ENCODE measurements around the gene USP32.
A peak's percentile ranks its signal among the peaks of the same experiment; 100 is the strongest.

USP32 gene

DNA sequence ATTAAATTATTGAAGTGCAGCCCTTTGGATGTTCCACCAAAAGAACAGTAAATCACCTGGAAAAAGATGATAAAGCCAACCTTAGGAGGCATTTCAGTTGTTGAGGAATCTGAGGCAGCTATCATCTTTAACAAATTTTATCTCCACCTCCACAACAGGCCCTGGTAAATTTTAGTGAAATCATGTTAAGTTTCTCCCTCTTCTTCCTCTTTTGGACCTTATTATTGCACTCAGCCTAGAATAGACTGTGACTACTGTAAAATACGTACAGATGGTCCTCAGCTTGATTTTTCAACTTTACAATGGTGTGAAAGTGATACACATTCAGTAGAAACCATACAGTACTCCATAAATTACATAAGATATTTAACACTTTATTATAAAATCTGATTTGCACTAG lies 90.3 kb downstream of the USP32 start:
- no peak for DNase-seq (ENCODE audit: low spot score)

DNA sequence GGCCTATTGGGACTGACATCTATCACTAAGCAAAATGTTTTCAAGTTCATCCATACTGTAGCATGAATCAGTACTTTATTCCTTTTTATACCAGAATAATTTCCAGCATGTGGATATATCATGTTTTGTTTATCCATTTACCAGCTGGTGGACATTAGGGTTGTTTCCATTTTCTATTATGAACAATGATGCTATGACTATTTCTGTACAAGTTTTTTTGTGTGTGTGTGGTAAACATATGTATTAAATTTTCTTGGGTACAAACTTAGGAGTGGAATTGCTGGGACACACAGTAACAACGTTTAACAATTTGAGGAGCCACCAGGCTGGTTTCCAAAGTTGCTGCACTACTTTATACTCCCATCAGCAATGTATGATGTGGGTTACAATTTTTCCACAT lies 91.0 kb downstream of the USP32 start:
- DNase-seq (ENCODE audit: low spot score): no peak

DNA sequence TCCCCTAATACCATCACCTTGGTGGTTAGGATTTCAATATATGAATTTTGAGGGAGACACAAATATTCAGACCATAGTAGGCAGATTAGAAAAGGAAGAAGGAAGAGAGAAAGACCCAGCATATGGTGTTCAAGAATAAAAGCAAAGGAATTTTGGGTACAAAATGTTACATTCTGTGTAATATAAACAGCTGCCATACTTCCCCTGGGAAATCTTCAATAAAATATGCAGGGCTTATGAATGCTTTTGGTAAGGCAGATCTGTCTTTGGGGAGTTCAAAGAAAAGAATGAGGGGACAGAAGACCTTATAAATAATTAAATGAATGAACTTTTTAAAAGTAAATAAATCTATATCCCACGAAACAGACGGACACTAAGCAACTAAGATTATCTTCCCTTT lies 91.9 kb downstream of the USP32 start:
- no peak for DNase-seq (ENCODE audit: low spot score)

DNA sequence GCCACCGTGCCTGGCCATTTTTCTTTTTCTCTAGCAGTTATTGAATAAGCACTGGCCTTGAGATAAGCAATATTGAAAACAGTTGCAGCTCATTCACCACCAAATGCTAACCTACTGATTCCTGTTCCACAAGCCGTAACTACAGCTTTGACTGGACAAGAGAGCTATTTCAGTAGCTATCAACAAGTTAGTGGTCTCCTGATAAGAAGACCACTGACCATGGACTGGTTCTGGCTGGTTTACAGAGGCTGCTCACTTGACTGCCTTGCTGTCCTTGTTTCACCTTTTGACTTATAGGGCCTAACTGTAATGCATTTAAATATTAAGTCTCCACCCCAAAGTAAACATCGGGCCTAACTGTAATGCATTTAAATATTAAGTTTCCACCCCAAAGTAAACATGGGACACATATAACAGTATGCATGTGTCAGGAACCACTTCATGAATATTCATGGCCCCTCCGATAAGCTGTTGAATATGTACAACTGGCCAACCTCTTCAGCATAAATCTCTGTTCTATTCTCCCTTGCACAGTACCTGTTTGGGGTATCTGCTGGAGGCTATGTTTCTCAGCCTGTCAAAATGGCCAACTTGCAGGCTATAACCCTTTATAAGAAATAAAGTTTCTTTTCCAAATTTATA lies 94.1 kb downstream of the USP32 start:
- DNase-seq (ENCODE audit: low spot score): no peak

DNA sequence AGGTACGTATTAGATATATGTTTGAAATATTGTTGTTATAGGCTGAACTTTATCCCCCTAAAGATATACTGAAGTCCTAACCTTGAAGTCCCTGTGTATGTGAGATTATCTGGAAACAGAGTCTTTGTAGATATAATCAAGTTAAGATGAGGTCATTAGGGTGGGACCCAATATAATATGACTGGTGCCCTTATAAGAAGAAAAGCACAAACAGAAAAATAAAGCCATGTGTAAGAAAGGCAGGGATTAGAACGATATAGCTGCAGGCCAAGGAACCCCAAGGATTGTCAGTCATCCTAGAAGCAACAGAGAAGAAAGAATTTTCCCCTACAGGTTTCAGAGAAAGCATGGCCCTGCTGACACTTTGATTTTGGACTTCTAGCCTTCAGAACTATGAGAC lies 95.8 kb downstream of the USP32 start:
- DNase-seq (ENCODE audit: low spot score): no peak

DNA sequence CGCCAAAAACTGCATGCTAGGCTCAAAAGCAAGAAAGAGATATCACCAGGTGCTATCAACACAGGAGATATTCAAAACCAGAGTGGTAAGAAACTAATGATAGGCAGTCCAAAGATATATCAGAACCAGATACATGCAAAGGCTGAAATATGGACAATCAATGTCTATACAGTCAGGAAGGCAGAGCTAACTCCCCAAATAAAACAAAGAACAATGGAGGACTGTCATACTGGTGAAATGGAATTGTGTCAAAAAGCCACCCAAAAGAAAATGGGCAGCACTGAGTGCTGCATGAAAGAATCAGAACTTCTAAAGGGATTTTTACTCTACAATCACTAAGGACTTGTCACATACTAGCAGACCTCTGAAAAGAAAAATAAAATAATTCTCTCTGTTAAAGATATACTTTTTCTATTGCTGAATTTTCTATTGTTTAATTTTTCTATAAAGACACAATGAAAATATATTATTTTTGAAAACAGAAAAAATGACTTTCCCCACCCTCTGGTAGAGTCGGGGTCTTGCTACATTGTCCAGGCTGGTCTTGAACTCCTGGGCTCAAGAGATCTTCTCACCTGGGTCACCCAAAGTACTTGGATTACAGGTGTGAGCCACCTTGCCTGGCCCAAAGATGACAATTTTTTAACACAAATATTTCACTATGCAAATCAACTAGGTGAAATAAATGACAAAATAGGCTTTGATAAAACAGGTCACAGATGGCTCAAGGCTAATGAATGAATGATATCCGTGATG lies 98.2 kb downstream of the USP32 start:
- DNase-seq (ENCODE audit: low spot score): peak; percentile 45

DNA sequence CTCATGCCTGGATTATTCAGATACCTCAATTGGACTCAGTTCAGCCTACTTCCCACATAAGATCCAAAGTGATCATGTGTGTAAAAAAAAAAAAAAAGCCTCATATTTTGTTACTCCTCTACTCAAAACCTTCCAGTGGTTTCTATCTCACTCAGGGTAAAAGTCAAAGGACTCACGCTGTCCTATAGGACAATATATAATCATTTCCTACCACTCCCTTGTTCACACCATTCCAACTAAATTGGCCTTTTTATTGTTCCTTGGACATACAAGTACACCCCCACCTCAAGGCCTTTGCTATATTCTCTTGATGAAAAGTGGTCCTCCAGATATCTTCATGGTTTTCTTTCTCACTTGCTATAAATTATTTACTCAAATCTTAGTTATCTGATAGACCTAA lies 99.2 kb downstream of the USP32 start:
- no peak for DNase-seq (ENCODE audit: low spot score)

DNA sequence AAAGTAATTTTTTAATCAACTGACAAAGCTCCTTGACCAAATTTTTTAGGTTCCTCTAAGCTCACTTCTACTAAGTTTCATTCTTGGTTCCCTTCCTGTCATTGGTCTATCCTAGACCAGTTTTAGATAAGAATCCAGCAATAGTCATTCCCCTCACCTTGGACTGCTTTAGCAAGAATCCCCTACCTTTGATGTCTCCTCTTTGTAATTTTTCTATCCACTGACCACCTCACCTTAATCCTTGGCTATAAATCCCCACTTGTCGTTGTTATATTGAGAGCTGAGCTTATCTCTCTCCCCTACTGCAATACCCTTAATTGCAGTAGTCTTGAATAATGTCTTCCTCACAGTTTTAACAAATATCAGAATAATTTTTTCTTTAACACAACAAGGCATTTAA lies 107.2 kb downstream of the USP32 start:
- no peak for DNase-seq (ENCODE audit: low spot score)

DNA sequence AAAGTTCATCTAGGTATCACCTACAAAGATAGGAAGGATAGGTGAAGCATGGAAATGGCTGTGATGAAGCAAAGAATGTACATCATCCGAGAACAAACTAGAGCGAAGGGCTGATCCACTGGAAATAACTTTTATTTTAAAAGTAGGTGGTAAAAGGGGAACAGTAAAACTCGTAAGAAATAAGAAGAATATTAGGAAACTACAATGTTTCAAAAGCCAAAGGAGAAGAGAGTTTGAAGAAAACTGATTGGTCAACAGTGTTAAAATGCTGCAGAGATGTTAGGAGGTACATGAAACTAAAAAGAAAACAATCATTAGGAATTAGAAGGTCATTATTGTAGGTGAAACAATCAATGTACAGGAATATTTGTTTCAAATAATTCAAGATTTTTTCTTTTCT lies 108.1 kb downstream of the USP32 start:
- DNase-seq (ENCODE audit: low spot score): no peak

DNA sequence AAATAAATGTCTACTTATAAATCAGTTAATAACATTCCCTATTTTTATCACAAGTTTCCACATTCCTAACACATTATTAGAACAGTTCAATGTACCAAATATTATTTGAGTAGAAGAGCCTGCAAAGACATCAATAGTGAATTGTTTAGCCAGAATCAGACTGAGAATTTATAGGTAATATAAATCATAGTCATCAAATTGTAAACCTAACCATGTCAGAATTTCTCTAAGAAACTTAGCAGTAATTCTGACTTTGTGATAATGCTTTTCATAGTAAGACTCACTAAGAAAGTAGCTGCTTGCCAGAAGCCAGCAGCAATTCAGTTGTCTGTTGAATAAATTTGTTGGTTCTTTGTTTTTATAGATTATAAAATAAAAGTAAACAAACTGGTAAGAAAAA lies 111.3 kb downstream of the USP32 start:
- no peak for DNase-seq (ENCODE audit: low spot score)

DNA sequence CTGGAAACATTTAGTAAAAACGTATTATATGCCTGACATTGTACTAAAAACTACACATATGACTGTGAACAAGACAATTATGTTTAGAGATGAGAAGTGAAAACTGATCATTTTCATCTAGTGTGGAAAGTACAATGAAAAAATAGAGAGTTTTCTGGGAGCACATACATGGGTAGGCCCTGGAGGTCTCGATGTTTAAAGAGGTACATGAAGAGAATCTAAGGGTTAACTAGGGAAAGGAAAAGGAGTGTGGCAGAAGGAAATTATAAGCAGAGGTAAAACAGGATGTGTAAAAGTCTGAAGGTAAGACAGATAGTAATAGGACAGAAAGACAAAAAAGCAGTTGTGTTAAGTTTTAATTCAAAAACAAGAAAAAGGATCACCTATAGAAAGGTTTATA lies 113.7 kb downstream of the USP32 start:
- DNase-seq (ENCODE audit: low spot score): no peak

DNA sequence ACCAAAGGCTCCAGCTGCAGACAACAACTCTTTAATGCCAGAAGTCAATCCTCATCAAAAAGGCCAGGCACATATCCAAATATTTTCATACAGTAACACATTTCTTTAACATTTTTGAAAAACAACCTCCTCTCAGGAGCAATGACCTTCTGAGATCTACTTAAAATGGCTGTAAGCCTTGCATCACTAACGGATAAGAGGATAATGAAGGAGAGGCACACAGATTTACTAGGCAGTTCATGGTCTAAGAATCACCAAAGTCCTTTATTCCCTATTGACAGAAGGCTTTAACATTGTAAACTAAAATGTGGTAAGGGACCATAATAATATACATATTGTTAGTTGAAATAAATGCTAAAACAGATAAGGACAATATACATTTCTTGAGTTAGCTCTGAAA lies 114.7 kb downstream of the USP32 start:
- no peak for DNase-seq (ENCODE audit: low spot score)

DNA sequence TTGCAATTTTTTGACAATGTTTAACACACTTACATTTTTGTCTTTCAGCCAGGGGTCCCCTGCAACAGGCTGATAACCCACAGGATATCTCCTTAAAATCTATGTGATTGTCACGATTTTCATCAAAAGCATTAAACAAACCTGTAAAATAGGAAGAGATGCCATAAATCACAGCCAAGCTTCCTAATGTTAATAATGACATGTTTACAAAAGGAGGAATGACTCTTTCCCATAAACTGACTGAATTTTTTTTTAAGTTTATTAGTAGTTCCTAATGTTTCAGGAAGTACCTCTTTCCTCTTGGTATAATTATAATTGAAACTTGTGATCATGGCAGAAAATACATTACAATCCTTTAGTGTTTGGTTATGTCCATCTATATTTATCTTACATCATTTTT lies 122.5 kb downstream of the USP32 start:
- no peak for DNase-seq (ENCODE audit: low spot score)

DNA sequence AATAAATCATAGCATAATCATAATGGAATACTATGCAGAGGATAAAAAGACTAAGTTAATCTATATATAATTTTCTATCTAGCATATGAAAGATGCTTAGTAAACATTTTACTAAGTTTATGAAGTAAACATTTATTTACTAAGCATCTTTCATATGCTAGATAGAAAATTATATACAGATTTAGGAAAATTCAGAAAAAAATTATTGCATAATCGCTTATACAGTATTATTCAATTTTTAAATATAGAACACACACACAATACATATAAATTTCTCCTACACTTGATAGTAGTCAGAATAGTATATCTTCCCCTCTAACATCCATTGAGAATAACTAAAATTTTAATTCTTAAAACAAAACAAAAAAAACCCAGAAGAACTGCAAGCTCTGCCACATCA lies 131.4 kb downstream of the USP32 start:
- DNase-seq (ENCODE audit: low spot score): no peak

DNA sequence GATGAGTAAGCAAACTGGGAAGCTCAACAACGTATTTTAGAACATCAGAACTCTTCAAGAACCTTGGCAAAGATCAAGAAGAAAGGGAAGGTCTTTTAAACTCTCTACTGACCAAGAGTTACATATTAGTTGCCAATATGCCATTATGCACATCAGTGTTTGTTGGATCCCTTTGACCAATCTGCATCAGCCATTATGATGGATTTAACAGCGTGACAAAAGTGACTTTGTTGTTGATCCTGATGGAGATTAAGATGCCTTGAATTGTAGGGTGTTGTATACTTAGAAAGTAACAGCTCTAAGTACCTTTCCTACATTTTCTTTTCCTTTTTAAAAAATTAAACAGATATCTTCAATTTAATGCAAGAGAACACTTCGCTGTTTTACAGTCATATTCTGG lies 133.6 kb downstream of the USP32 start:
- DNase-seq (ENCODE audit: low spot score): no peak

DNA sequence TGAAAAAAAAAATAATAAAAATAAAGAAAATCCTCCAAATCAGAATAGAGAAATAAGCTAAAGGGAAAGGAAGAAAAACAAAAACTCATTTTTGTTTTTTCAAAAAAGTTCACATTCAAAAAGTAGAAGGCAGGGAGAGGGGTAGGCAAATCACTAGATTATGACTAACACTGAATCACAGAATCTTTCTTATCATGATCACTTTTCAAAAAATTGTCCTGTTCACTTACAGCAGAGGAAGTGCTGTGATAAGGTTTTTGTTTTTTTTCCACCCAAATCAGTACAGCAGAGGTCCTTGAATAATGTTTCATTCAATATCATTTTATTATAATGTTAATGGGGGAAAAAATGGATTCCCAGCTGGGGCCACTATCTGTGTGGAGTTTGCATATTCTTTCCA lies 135.8 kb downstream of the USP32 start:
- DNase-seq (ENCODE audit: low spot score): no peak

DNA sequence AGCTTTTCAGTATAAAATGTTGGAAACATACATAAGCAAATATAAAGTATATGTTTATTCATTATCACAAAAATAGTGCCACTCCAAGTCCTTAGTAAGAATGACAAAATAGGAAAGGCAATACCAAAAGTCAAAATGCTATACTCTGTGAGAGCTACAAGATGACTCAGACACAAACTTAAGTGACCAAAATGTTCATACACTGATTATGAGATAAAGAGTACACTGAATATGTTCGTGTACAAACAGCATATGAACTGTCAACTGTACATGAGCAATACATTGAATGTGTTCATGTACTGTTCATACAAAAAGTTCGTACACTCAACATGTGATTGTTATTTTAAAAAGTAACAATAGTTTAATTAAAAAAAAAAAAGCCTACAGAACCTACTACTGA lies 138.9 kb downstream of the USP32 start:
- DNase-seq (ENCODE audit: low spot score): no peak

DNA sequence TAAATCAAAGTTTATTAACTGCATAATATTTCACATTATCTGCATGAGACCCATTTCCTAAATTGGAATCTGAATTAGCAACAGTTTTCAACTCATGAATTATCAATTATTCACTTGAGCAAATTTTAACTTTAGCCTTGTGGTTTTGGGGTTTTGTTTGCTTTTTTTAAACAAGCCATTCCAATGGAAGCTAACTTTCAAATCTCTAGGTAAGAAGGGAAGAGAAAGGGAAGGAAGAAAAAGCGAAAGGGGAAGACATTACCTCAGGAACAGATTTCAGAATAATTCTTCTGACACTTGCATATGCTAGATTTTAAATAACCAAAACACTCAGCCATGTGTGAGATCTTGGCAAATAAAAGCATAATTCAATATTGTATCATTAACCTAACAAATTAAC lies 139.5 kb downstream of the USP32 start:
- no peak for DNase-seq (ENCODE audit: low spot score)

DNA sequence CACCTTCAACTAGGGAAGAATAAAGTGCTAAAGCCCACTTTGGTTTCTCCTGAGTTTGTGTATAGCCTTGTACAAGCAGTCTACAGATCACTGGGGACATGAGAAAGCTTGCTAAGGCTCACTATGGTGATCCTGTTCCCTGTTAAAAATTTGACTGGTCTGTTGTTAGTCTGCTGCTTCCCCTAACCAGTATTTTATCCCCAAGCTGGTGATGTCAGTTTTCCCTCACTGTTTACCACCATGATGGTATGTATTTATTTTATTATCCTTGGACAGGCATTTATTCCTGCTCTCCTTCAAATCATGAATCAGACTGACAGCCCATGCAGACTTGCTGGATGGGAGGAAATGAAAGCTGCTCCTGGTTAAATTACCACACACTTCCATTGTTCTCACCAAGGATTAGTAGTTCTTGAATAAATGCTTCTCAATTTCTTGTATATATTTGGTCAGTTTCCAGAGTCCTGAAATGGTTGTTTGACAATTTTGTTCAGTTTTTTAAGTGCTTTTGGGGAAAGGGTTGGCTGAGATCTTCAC lies 142.6 kb downstream of the USP32 start:
- DNase-seq (ENCODE audit: low spot score): no peak

DNA sequence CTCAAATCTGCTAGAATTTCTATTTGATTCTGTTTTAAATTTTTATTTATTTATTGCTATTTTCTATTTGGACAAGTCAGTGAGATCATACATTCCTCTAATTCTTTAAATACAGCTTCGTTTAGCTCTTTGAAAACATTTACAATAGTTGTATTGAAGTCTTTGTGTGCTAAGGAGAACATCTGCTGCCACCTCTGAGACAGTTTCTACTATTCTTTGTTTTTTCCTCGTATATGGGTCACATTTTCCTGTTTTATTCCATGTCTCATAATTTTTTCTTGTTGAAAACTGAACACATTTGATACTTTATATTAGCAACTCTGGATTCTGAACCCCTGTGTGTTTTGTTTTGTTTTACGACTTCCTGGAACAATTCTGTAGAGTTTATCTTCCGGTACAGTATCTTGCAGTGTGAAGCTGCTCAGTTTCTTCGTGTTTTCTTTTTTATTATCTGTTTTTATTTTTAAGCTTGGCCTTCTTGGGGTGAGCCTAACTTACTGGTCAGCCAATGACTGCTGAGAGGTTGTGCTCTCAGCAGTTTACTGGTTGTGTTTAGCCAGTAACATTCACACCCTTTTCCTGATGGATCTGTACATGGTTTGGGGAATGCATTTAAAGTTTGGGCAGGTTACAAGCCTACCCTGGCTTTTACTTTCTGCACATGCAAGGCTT lies 143.2 kb downstream of the USP32 start:
- DNase-seq (ENCODE audit: low spot score): no peak

DNA sequence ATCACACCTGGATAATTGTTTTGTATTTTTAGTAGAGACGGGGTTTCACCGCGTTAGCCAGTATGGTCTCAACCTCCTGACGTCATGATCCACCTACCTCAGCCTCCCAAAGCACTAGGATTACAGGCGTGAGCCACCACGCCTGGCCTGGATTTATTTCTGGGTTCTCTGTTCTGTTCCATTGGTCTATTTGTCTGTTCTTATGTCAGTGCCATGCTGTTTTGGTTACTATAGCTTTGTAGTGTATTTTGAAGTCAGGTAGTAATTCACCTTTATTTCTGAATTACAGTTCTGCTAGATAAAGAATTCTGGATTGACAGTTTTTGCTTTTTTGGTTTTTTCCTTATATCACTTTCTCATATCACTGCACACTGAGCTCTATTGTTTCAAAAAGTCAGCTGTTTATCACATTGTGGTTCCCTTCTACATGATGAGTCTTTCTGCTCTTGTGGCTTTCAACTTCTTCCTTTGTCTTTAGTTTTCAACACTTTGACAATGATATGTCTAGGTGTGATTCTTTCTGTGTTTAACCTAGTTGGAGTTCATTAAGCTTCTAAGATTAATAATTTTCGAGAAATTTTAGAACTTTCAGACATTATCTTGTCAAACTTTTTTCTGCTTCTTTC lies 144.0 kb downstream of the USP32 start:
- DNase-seq (ENCODE audit: low spot score): no peak

DNA sequence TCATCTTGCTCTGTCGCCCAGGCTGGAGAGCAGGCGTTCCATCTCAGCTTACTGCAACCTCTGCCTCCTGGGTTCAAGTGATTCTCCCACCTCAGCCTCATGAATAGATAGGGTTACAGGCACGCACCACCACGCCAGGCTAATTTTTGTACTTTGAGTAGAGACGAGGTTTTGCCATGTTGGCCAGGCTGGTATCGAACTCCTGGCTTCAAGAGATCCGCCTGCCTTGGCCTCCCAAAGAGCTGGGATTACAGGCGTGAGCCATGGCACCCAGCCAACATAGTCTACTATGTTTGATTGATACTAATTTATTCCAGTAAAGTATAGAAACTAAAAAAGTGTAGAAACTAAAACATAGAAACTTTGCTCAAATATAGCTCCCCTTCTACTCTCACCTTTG lies 147.3 kb downstream of the USP32 start:
- no peak for DNase-seq (ENCODE audit: low spot score)

DNA sequence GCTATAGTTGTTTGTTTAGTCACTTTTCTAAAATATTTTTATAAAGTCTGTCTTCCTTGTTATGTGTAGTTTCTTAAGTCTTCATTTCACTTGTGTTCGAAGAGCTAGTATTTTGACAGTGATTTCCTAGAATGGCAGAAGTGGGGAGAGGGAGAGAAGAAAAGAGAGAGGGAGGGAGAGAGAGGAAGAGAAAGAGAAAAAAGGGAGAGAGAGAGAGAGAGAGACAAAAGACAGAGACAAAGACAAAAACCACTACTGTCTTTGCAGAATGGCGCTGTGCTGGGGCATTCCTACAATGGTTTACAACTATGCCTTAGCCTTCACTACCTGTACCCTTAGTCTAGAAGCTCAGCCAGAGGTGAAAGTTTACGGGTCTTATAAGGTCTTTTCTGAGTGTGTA lies 151.6 kb downstream of the USP32 start:
- DNase-seq (ENCODE audit: low spot score): no peak
